ENCODE measurements around the gene PRKCA.

Gene PRKCA

DNA sequence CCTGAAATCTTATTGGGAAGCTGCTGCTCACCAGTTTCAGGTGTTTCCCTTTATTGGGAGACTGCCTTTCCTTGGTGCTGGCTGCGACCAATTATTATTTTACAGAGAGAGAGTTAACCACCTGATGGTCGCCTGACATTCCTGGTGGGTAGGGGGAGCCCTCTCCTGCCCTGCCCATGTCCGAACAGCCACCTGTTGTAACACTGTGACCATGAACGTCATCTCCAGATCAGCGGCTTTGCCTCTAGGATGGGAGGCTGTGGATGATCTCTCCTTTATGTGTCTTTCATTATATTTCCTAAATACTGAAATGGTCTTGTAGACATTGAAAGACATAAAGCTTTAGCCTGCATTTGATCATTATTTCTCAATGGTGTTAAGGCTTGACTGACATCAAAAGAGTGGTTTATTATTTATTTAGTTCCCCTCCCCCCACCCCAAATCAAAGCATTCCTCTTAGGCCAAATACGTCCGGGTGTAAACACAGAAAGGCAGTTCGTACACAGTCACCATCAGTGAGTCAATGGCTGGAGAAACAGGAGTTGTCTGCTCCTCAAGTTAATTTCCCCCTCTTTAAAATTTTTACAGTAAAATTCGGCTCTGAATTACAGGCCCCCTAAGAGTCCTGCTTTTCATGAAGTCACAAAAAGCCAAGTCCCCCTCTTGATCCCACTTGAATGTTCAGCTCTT lies 474.7 kb downstream of the PRKCA start:
- Histone ChIP-seq H3K4me3 (replicated peaks; ENCODE audit: insufficient read depth, low read length) (no peak overlapping the region), H3K27me3 (ENCODE audit: insufficient read depth, poor library complexity, severe bottlenecking) (no peaks in the 10 kb centered on the region), H3K27ac (replicated peaks) (no peak overlapping the region)
- DNase-seq (ENCODE audit: low read depth in 1 of 2, low spot score in 1 of 2), result no peak
- TF ChIP-seq, protein P1, sequence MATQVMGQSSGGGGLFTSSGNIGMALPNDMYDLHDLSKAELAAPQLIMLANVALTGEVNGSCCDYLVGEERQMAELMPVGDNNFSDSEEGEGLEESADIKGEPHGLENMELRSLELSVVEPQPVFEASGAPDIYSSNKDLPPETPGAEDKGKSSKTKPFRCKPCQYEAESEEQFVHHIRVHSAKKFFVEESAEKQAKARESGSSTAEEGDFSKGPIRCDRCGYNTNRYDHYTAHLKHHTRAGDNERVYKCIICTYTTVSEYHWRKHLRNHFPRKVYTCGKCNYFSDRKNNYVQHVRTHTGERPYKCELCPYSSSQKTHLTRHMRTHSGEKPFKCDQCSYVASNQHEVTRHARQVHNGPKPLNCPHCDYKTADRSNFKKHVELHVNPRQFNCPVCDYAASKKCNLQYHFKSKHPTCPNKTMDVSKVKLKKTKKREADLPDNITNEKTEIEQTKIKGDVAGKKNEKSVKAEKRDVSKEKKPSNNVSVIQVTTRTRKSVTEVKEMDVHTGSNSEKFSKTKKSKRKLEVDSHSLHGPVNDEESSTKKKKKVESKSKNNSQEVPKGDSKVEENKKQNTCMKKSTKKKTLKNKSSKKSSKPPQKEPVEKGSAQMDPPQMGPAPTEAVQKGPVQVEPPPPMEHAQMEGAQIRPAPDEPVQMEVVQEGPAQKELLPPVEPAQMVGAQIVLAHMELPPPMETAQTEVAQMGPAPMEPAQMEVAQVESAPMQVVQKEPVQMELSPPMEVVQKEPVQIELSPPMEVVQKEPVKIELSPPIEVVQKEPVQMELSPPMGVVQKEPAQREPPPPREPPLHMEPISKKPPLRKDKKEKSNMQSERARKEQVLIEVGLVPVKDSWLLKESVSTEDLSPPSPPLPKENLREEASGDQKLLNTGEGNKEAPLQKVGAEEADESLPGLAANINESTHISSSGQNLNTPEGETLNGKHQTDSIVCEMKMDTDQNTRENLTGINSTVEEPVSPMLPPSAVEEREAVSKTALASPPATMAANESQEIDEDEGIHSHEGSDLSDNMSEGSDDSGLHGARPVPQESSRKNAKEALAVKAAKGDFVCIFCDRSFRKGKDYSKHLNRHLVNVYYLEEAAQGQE (IDR thresholded peaks at IDR 0.05; ENCODE audit: insufficient replicate concordance, low read depth), result no peak
- no peak for TF ChIP-seq SPI1 (IDR thresholded peaks at IDR 0.05; ENCODE audit: borderline replicate concordance, low read depth)

DNA sequence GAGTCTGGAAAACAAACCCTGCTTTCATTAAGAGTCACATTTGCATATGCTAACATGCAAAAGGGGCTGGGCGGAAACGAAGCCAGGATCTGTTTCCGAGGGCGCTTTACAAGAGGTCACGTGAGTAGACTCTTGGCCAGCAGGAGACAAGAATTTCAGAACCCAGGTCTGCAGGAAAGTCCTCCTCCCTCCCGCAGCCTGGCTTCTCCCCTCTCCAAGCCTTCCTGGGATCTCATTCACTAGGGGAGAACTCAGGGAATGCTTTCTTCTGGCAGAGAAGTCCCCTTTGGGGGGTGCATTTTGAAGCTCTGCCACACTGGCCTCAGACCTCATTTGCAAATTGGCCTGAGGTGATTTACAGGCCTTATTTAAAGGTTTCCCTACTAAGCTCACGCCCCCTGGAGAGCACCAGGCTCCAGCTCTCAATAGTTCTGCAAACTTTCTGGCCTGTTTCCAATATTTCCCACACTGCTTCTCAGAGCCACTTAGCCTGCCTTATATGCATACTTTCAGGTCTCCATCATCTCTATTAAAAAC lies 475.3 kb downstream of the PRKCA start:
- no peak for DNase-seq (ENCODE audit: low read depth in 1 of 2, low spot score in 1 of 2)
- Histone ChIP-seq H3K27me3 (ENCODE audit: insufficient read depth, poor library complexity, severe bottlenecking) (no peaks in the 10 kb centered on the region), H3K4me3 (replicated peaks; ENCODE audit: insufficient read depth, low read length) (no peak overlapping the region), H3K27ac (replicated peaks) (no peak overlapping the region)
- no peak for TF ChIP-seq SPI1 (IDR thresholded peaks at IDR 0.05; ENCODE audit: borderline replicate concordance, low read depth)
- TF ChIP-seq GABPA (IDR thresholded peaks at IDR 0.05; ENCODE audit: low read depth), result no peak
- TF ChIP-seq, protein P2, sequence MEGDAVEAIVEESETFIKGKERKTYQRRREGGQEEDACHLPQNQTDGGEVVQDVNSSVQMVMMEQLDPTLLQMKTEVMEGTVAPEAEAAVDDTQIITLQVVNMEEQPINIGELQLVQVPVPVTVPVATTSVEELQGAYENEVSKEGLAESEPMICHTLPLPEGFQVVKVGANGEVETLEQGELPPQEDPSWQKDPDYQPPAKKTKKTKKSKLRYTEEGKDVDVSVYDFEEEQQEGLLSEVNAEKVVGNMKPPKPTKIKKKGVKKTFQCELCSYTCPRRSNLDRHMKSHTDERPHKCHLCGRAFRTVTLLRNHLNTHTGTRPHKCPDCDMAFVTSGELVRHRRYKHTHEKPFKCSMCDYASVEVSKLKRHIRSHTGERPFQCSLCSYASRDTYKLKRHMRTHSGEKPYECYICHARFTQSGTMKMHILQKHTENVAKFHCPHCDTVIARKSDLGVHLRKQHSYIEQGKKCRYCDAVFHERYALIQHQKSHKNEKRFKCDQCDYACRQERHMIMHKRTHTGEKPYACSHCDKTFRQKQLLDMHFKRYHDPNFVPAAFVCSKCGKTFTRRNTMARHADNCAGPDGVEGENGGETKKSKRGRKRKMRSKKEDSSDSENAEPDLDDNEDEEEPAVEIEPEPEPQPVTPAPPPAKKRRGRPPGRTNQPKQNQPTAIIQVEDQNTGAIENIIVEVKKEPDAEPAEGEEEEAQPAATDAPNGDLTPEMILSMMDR (IDR thresholded peaks at IDR 0.05; ENCODE audit: insufficient read depth, low read length), result no peak
- no peak for TF ChIP-seq POLR2AphosphoS5 (IDR thresholded peaks at IDR 0.05; ENCODE audit: low read depth)
- TF ChIP-seq, protein P1 (IDR thresholded peaks at IDR 0.05; ENCODE audit: insufficient replicate concordance, low read depth), result no peak

DNA sequence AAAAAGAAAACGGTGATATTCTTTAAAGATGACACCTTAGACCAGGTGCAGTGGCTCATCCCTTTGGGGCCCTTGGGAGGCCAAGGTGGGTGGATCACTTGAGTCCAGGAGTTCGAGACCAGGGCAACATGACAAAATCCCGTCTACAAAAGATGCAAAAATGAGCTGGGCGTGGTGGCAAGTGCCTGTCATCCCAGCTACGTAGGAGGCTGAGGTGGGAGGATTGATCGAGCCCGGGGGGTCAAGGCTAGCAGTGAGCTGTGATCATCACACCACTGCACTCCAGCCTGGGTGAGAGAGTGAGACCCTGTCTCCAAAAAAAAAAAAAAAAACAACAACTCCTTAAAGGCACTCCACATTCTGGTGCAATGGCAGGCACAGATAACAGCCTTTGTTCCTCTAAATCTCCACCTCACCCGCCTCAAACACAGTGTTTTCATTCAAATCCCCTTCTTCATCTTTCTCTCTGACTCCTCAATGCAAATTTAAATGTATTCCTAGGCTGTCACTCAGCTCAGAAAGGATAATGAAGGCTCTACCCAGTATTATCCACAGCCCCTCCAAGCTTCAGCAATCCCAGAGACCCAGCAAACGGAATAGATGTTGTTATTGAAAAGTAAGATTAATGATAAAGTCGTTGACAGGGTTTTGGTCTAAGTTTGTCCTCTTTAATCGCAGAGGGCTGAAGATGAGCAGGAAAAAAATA lies 476.3 kb downstream of the PRKCA start:
- Histone ChIP-seq H3K4me3 (replicated peaks; ENCODE audit: insufficient read depth, low read length) (no peak overlapping the region), H3K27ac (replicated peaks) (no peak overlapping the region), H3K27me3 (ENCODE audit: insufficient read depth, poor library complexity, severe bottlenecking) (no peaks in the 10 kb centered on the region)
- no peak for TF ChIP-seq GABPA (IDR thresholded peaks at IDR 0.05; ENCODE audit: low read depth)
- TF ChIP-seq, protein P2 (IDR thresholded peaks at IDR 0.05; ENCODE audit: insufficient read depth, low read length), result no peak
- TF ChIP-seq, protein P1 (IDR thresholded peaks at IDR 0.05; ENCODE audit: insufficient replicate concordance, low read depth), result no peak
- TF ChIP-seq POLR2AphosphoS5 (IDR thresholded peaks at IDR 0.05; ENCODE audit: low read depth), result no peak
- TF ChIP-seq SPI1 (IDR thresholded peaks at IDR 0.05; ENCODE audit: borderline replicate concordance, low read depth), result no peak
- DNase-seq (ENCODE audit: low read depth in 1 of 2, low spot score in 1 of 2), result no peak

All from HL-60 (cell line).